Lower leg skin (tissue), 4 donors: ENCODE data around the gene SDC4. TPM values are rescaled to one million over a fixed set of nuclear protein-coding genes. Genes with fewer than 3 reads are reported as not detected.
"Not testable (repeated sequence)": the region's sequence is repeated elsewhere in the genome, so short reads cannot be mapped to it uniquely, and the experiment has no call there.

Experiments
- DNase-seq, 2 donors: peaks; one replicate each; pipeline ENCODE4 v3.0.0-alpha.2; 2019; ENCODE audit warnings: low spot score in 2 of 2
- H3K4me3 ChIP-seq: fragments of 200-600 bp; sonication (generic); 2 replicates; pipeline ENCODE4 v1.5.1; 2017; ENCODE audit warnings: mild to moderate bottlenecking, low read depth; ENCODE audit not compliant: poor library complexity, severe bottlenecking
- CTCF ChIP-seq, 3 donors: fragments of 450-650 bp; IDR thresholded peaks; one replicate each; pipeline ENCODE4 v1.5.1; 2016; ENCODE audit warnings: antibody characterized with exemption in 3 of 3, mild to moderate bottlenecking in 3 of 3, moderate library complexity in 2 of 3
- POLR2A ChIP-seq, 2 donors: fragments of 450-650 bp; IDR thresholded peaks; one replicate each; pipeline ENCODE4 v1.6.1; 2016 to 2017; ENCODE audit warnings: antibody characterized with exemption in 2 of 2, mild to moderate bottlenecking in 1 of 2, moderate library complexity in 1 of 2
- WGBS, 2 donors: methylation state at CpG; one replicate each; pipeline ENCODE4 v1.1.5; 2018; 5-methylcytosine and 5-hydroxymethylcytosine counted together
- intact Hi-C: fragments of 100-400 bp; cut with DNase I; formaldehyde crosslinking; loops from one replicate; pipeline ENCODE4 v1.15.0; 2023; ENCODE audit warnings: low total_unique reads
- total RNA-seq, 4 donors: library from RNA; depleted of rRNA; stranded (reverse); fragments of >200 nt; gene quantifications; one replicate each; pipeline ENCODE4 v1.1.0, GENCODE V29; 2016

The SDC4 gene
- total RNA-seq, 4 donors from 2014 or later = 226 to 317 (median 278) TPM

- 42 to 69% methylated on average over 5 of the region's 5 CpGs for WGBS, 2 donors
- intact Hi-C loops = no loop called here
- no peak for TF ChIP-seq POLR2A (IDR thresholded peaks at IDR 0.05)
- no peak for TF ChIP-seq CTCF (IDR thresholded peaks at IDR 0.05)
- H3K4me3 ChIP-seq = no peak overlapping the region
- no peak for DNase-seq
Measured at GRCh38 chr20:45355209-45356084, 7.2 kb upstream of the SDC4 start.

- no peak overlapping the region for H3K4me3 ChIP-seq
- 68 to 78% methylated on average over 9 of the region's 9 CpGs for WGBS, 2 donors
- intact Hi-C loops = no loop called here
- no peak for DNase-seq
- TF ChIP-seq POLR2A (IDR thresholded peaks at IDR 0.05) (no peak), CTCF (IDR thresholded peaks at IDR 0.05) (no peak)
Measured at GRCh38 chr20:45354423-45355208, 6.4 kb upstream of the SDC4 start.

GRCh38 chr20:45353746-45354145 lies 5.5 kb upstream of the SDC4 start:
- TF ChIP-seq POLR2A (IDR thresholded peaks at IDR 0.05) = no peak
- no peak for TF ChIP-seq CTCF (IDR thresholded peaks at IDR 0.05)
- H3K4me3 ChIP-seq = no peak overlapping the region
- intact Hi-C loops = no loop called here
- no peak for DNase-seq
- WGBS, 2 donors = 72 to 79% methylated on average over 1 of the region's 1 CpG

GRCh38 chr20:45352729-45353128 lies 4.5 kb upstream of the SDC4 start:
- intact Hi-C loops = no loop called here
- TF ChIP-seq CTCF (IDR thresholded peaks at IDR 0.05) = no peak
- no peak for DNase-seq
- 82 to 88% methylated on average over 3 of the region's 3 CpGs for WGBS, 2 donors
- no peak overlapping the region for H3K4me3 ChIP-seq

- H3K4me3 ChIP-seq, DNase-seq, intact Hi-C loops: not testable (repeated sequence)
- 91 to 94% methylated on average over 10 of the region's 10 CpGs for WGBS, 2 donors
Measured at GRCh38 chr20:45350795-45351194, 2.6 kb upstream of the SDC4 start.

- 67 to 69% methylated on average over 1 of the region's 1 CpG for WGBS, 2 donors
- intact Hi-C loops = no loop called here
- DNase-seq = no peak
- TF ChIP-seq POLR2A (IDR thresholded peaks at IDR 0.05) = no peak
- no peak for TF ChIP-seq CTCF (IDR thresholded peaks at IDR 0.05)
- no peak overlapping the region for H3K4me3 ChIP-seq
Measured at GRCh38 chr20:45350217-45350616, 2.0 kb upstream of the SDC4 start.
